KMS-11 (cell line): ENCODE results near the gene TRMT13.

Experiments used
- H2AFZ ChIP-seq: fragments of 200-600 bp; sonication (generic); 2 replicates; pipeline ENCODE4 v1.6.1; 2016; ENCODE audit warnings: antibody characterized with exemption, mixed run types, low read depth
- H3K27ac ChIP-seq: fragments of 200-600 bp; sonication (generic); 2 replicates; pipeline ENCODE4 v1.6.1; 2016; ENCODE audit warnings: mild to moderate bottlenecking, mixed run types
- H3K27me3 ChIP-seq: fragments of 200-600 bp; sonication (generic); 2 replicates; pipeline ENCODE4 v1.6.1; 2017; ENCODE audit warnings: mild to moderate bottlenecking, low read depth, mixed run types, moderate library complexity; ENCODE audit not compliant: insufficient read depth
- H3K36me3 ChIP-seq: fragments of 200-600 bp; sonication (generic); 2 replicates; pipeline ENCODE4 v1.6.1; 2017; ENCODE audit warnings: mild to moderate bottlenecking, mixed run types; ENCODE audit not compliant: insufficient read depth
- H3K4me1 ChIP-seq: fragments of 200-600 bp; sonication (generic); 2 replicates; pipeline ENCODE4 v1.6.1; 2016; ENCODE audit warnings: mild to moderate bottlenecking, low read depth, mixed run types; ENCODE audit not compliant: poor library complexity, severe bottlenecking
- H3K4me2 ChIP-seq: fragments of 200-600 bp; sonication (generic); 2 replicates; pipeline ENCODE4 v1.7.0; 2016; ENCODE audit warnings: mild to moderate bottlenecking, mixed run types
- H3K4me3 ChIP-seq: fragments of 200-600 bp; sonication (generic); IDR thresholded peaks from 2 replicates; pipeline ENCODE4 v1.6.1; 2017; ENCODE audit warnings: low read depth, low read length, mixed read lengths; ENCODE audit not compliant: insufficient read depth
- H3K79me2 ChIP-seq: fragments of 200-600 bp; sonication (generic); 2 replicates; pipeline ENCODE4 v1.6.1; 2016; ENCODE audit warnings: low read depth, mixed run types; ENCODE audit not compliant: insufficient read depth
- H3K9ac ChIP-seq: fragments of 200-600 bp; sonication (generic); 2 replicates; pipeline ENCODE4 v1.6.1; 2016; ENCODE audit warnings: mild to moderate bottlenecking, mixed run types
- H4K20me1 ChIP-seq: fragments of 200-600 bp; sonication (generic); 2 replicates; pipeline ENCODE4 v1.6.1; 2016; ENCODE audit warnings: mild to moderate bottlenecking, mixed run types; ENCODE audit not compliant: insufficient read depth
- CTCF ChIP-seq: fragments of 200-600 bp; sonication (generic); conservative IDR thresholded peaks from 2 replicates; pipeline ENCODE4 v1.6.1; 2017; ENCODE audit warnings: low read depth, mild to moderate bottlenecking, antibody characterized with exemption, low read length, moderate library complexity, mixed read lengths

The TRMT13 gene

GRCh38 chr1:100145116-100145515 lies 12.2 kb downstream of the TRMT13 start:
- no peak for TF ChIP-seq CTCF
- Histone ChIP-seq H3K27me3 (no peaks in the 10 kb centered on the region), H3K4me1 (no peaks in the 10 kb centered on the region), H4K20me1 (no peaks in the 10 kb centered on the region), H3K36me3 (0 out of 2 replicates have a peak, but pooled peaks cover 3% of the 10 kb centered on the region), H3K79me2 (no peaks in the 10 kb centered on the region), H3K27ac (no peak overlapping the region), H3K9ac (no peak overlapping the region), H2AFZ (no peak overlapping the region), H3K4me2 (no peak overlapping the region), H3K4me3 (no peak overlapping the region)

GRCh38 chr1:100146958-100147357 lies 14.0 kb downstream of the TRMT13 start:
- H3K27ac ChIP-seq = no peak overlapping the region
- H3K4me2 ChIP-seq = no peak overlapping the region
- H3K79me2 ChIP-seq = no peaks in the 10 kb centered on the region
- no peaks in the 10 kb centered on the region for H3K4me1 ChIP-seq
- H4K20me1 ChIP-seq = no peaks in the 10 kb centered on the region
- H2AFZ ChIP-seq = no peak overlapping the region
- no peak for TF ChIP-seq CTCF
- H3K4me3 ChIP-seq = no peak overlapping the region
- H3K36me3 ChIP-seq = no peaks in the 10 kb centered on the region
- no peak overlapping the region for H3K9ac ChIP-seq
- H3K27me3 ChIP-seq = no peaks in the 10 kb centered on the region

- H4K20me1 ChIP-seq = no peaks in the 10 kb centered on the region
- no peaks in the 10 kb centered on the region for H3K36me3 ChIP-seq
- no peak for TF ChIP-seq CTCF
- no peak overlapping the region for H3K27ac ChIP-seq
- H3K27me3 ChIP-seq = no peaks in the 10 kb centered on the region
- H3K79me2 ChIP-seq = no peaks in the 10 kb centered on the region
- H3K9ac ChIP-seq = no peak overlapping the region
- H3K4me3 ChIP-seq = no peak overlapping the region
- no peak overlapping the region for H2AFZ ChIP-seq
- no peaks in the 10 kb centered on the region for H3K4me1 ChIP-seq
- H3K4me2 ChIP-seq = no peak overlapping the region
These were observed 14.9 kb downstream of the TRMT13 start for GRCh38 chr1:100147875-100148274.

- Histone ChIP-seq H3K4me2 (no peak overlapping the region), H3K36me3 (no peaks in the 10 kb centered on the region), H3K27me3 (no peaks in the 10 kb centered on the region), H3K4me3 (no peak overlapping the region), H2AFZ (no peak overlapping the region), H3K79me2 (no peaks in the 10 kb centered on the region), H3K9ac (no peak overlapping the region), H3K27ac (no peak overlapping the region), H4K20me1 (no peaks in the 10 kb centered on the region), H3K4me1 (no peaks in the 10 kb centered on the region)
- TF ChIP-seq CTCF = no peak
These were observed 18.7 kb downstream of the TRMT13 start for GRCh38 chr1:100151679-100152078.
